Measurements from ENCODE around the gene EML1.

EML1 gene

GRCh38 chr14:99908653-99909250 lies 115.5 kb downstream of the EML1 start:
- Histone ChIP-seq H3K4me1 (ENCODE audit: control extremely low read depth in 1 of 4, control insufficient read depth in 4 of 4, insufficient read depth in 4 of 4, low read length in 3 of 4) (no peaks in the 10 kb centered on the region), H3K27ac (ENCODE audit: insufficient read depth in 1 of 2, low read depth in 1 of 2, low read length in 2 of 2, poor library complexity in 1 of 2, severe bottlenecking in 2 of 2) (no peak overlapping the region), H3K27me3 (replicated peaks in 2 of 5; ENCODE audit: control insufficient read depth in 4 of 5, insufficient read depth in 5 of 5, low read length in 4 of 5) (peaks cover 0 to 40% (median 10%) of the 10 kb centered on the region in 5 experiments), H3K9me3 (ENCODE audit: control extremely low read depth in 1 of 5, control insufficient read depth in 4 of 5, insufficient read depth in 2 of 5, low read depth in 1 of 5, low read length in 4 of 5) (no peaks in the 10 kb centered on the region), H3K36me3 (ENCODE audit: control insufficient read depth in 4 of 4, insufficient read depth in 4 of 4, low read length in 3 of 4) (no peaks in the 10 kb centered on the region), H3K4me3 (ENCODE audit: control insufficient read depth in 1 of 7, extremely low read depth in 1 of 7, insufficient read depth in 4 of 7, low read depth in 2 of 7, low read length in 6 of 7) (no peak overlapping the region)
- ChIA-PET CTCF (no interaction called here), POLR2A (no interaction called here)
- no peak for DNase-seq
- 97% methylated on average over 7 of the region's 7 CpGs for WGBS (ENCODE audit: insufficient coverage)

GRCh38 chr14:99909513-99910064 lies 116.4 kb downstream of the EML1 start:
- Histone ChIP-seq H3K4me3 (ENCODE audit: control insufficient read depth in 1 of 7, extremely low read depth in 1 of 7, insufficient read depth in 4 of 7, low read depth in 2 of 7, low read length in 6 of 7) (no peak overlapping the region), H3K4me1 (ENCODE audit: control extremely low read depth in 1 of 4, control insufficient read depth in 4 of 4, insufficient read depth in 4 of 4, low read length in 3 of 4) (no peaks in the 10 kb centered on the region), H3K27me3 (replicated peaks in 2 of 5; ENCODE audit: control insufficient read depth in 4 of 5, insufficient read depth in 5 of 5, low read length in 4 of 5) (peaks cover 0 to 46% (median 12%) of the 10 kb centered on the region in 5 experiments), H3K9me3 (ENCODE audit: control extremely low read depth in 1 of 5, control insufficient read depth in 4 of 5, insufficient read depth in 2 of 5, low read depth in 1 of 5, low read length in 4 of 5) (no peaks in the 10 kb centered on the region), H3K27ac (ENCODE audit: insufficient read depth in 1 of 2, low read depth in 1 of 2, low read length in 2 of 2, poor library complexity in 1 of 2, severe bottlenecking in 2 of 2) (no peak overlapping the region), H3K36me3 (ENCODE audit: control insufficient read depth in 4 of 4, insufficient read depth in 4 of 4, low read length in 3 of 4) (no peaks in the 10 kb centered on the region)
- CTCF ChIA-PET = no interaction called here
- WGBS (ENCODE audit: insufficient coverage) = 95% methylated on average over 11 of the region's 12 CpGs
- POLR2A ChIA-PET = no interaction called here
- no peak for DNase-seq

DNA sequence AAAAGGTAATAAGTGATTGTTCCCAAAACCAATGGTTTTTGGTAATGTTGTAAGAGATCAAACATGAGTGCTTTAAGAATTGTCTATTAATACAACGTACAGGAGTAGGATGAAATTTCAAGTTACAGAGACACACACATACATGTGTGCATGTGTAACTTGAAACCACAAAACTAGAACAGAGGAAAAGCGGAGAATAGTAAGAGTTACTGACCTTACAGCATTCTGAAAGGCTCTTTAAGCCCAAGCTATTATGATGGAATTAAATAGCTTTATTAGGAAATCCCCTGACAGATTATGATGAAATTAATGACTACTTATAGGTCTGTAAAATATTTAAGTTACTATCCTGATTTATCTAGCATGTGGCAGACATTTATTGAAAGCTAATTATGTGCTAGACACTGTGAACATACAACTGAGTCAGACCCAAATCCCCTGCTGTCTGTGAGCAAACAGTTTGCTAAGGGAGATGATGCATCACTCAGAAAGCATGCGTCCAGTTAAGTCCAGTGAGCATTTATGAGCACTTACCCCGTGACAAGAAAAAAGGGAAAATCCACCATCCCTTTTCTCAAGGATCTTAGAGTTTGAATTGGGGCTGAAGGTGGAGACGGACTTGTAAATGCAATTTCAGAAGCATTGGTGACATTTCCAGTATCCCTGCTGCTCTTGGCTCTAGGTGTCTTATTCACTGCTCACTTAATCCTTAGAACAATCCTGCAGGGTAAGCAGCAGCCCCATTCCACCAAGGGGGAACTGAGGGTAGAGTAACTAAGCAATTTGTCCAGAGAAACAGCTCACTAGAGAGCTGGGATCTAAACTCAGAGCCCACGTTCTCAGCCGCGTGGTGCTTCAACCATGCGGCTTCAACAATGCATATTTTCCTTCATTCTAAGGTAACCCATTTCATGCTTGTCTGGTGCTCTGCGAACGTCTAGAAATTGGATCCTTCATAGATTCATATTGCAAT lies 117.4 kb downstream of the EML1 start:
- POLR2A ChIA-PET = no interaction called here
- CTCF ChIA-PET = interaction anchor here (0.5 kb wide), 1 partner anchor 52 kb away, joined by 3 read pairs; no protein-coding TSS in a partner anchor
- Histone ChIP-seq H3K27ac (ENCODE audit: insufficient read depth in 1 of 2, low read depth in 1 of 2, low read length in 2 of 2, poor library complexity in 1 of 2, severe bottlenecking in 2 of 2) (no peak overlapping the region), H3K27me3 (replicated peaks in 2 of 5; ENCODE audit: control insufficient read depth in 4 of 5, insufficient read depth in 5 of 5, low read length in 4 of 5) (peaks cover 2 to 46% (median 12%) of the 10 kb centered on the region in 5 experiments), H3K4me3 (ENCODE audit: control insufficient read depth in 1 of 7, extremely low read depth in 1 of 7, insufficient read depth in 4 of 7, low read depth in 2 of 7, low read length in 6 of 7) (no peak overlapping the region), H3K36me3 (ENCODE audit: control insufficient read depth in 4 of 4, insufficient read depth in 4 of 4, low read length in 3 of 4) (no peaks in the 10 kb centered on the region), H3K9me3 (ENCODE audit: control extremely low read depth in 1 of 5, control insufficient read depth in 4 of 5, insufficient read depth in 2 of 5, low read depth in 1 of 5, low read length in 4 of 5) (no peaks in the 10 kb centered on the region), H3K4me1 (ENCODE audit: control extremely low read depth in 1 of 4, control insufficient read depth in 4 of 4, insufficient read depth in 4 of 4, low read length in 3 of 4) (no peaks in the 10 kb centered on the region)
- WGBS (ENCODE audit: insufficient coverage) = 94% methylated on average over 10 of the region's 11 CpGs
- no peak for DNase-seq

GRCh38 chr14:99915305-99916090 lies 122.3 kb downstream of the EML1 start:
- Histone ChIP-seq H3K9me3 (ENCODE audit: control extremely low read depth in 1 of 5, control insufficient read depth in 4 of 5, insufficient read depth in 2 of 5, low read depth in 1 of 5, low read length in 4 of 5) (no peaks in the 10 kb centered on the region), H3K27ac (ENCODE audit: insufficient read depth in 1 of 2, low read depth in 1 of 2, low read length in 2 of 2, poor library complexity in 1 of 2, severe bottlenecking in 2 of 2) (no peak overlapping the region), H3K4me1 (ENCODE audit: control extremely low read depth in 1 of 4, control insufficient read depth in 4 of 4, insufficient read depth in 4 of 4, low read length in 3 of 4) (no peaks in the 10 kb centered on the region), H3K27me3 (replicated peaks in 2 of 5; ENCODE audit: control insufficient read depth in 4 of 5, insufficient read depth in 5 of 5, low read length in 4 of 5) (peaks cover 2 to 39% (median 21%) of the 10 kb centered on the region in 5 experiments), H3K36me3 (ENCODE audit: control insufficient read depth in 4 of 4, insufficient read depth in 4 of 4, low read length in 3 of 4) (no peaks in the 10 kb centered on the region), H3K4me3 (ENCODE audit: control insufficient read depth in 1 of 7, extremely low read depth in 1 of 7, insufficient read depth in 4 of 7, low read depth in 2 of 7, low read length in 6 of 7) (no peak overlapping the region)
- POLR2A ChIA-PET = no interaction called here
- CTCF ChIA-PET = interaction anchor here (1.5 to 1.9 kb wide), 3 partner anchors 14 to 28 kb away, joined by 3 to 5 read pairs (median 5); no protein-coding TSS in a partner anchor
- WGBS (ENCODE audit: insufficient coverage) = 88% methylated on average over 8 of the region's 10 CpGs
- DNase-seq = no peak

GRCh38 chr14:99916091-99916383 lies 122.8 kb downstream of the EML1 start:
- ChIA-PET CTCF (interaction anchor here (1.5 to 1.9 kb wide), 3 partner anchors 14 to 29 kb away, joined by 3 to 5 read pairs (median 5); no protein-coding TSS in a partner anchor), POLR2A (no interaction called here)
- Histone ChIP-seq H3K27me3 (replicated peaks in 2 of 5; ENCODE audit: control insufficient read depth in 4 of 5, insufficient read depth in 5 of 5, low read length in 4 of 5) (peaks cover 2 to 33% (median 17%) of the 10 kb centered on the region in 5 experiments), H3K9me3 (ENCODE audit: control extremely low read depth in 1 of 5, control insufficient read depth in 4 of 5, insufficient read depth in 2 of 5, low read depth in 1 of 5, low read length in 4 of 5) (no peaks in the 10 kb centered on the region), H3K4me1 (ENCODE audit: control extremely low read depth in 1 of 4, control insufficient read depth in 4 of 4, insufficient read depth in 4 of 4, low read length in 3 of 4) (no peaks in the 10 kb centered on the region), H3K27ac (ENCODE audit: insufficient read depth in 1 of 2, low read depth in 1 of 2, low read length in 2 of 2, poor library complexity in 1 of 2, severe bottlenecking in 2 of 2) (no peak overlapping the region), H3K4me3 (ENCODE audit: control insufficient read depth in 1 of 7, extremely low read depth in 1 of 7, insufficient read depth in 4 of 7, low read depth in 2 of 7, low read length in 6 of 7) (no peak overlapping the region), H3K36me3 (ENCODE audit: control insufficient read depth in 4 of 4, insufficient read depth in 4 of 4, low read length in 3 of 4) (no peaks in the 10 kb centered on the region)
- no CpG with 5 or more reads among the region's 2 CpGs for WGBS (ENCODE audit: insufficient coverage)
- no peak for DNase-seq

- POLR2A ChIA-PET = no interaction called here
- CTCF ChIA-PET = interaction anchor here (0.7 to 0.9 kb wide), 2 partner anchors 21 to 27 kb away, joined by 3 read pairs; no protein-coding TSS in a partner anchor
- no peak for DNase-seq
Observed at GRCh38 chr14:99918781-99919180, 125.6 kb downstream of the EML1 start.

More at GRCh38 chr14:99918781-99919180, 125.6 kb downstream of the EML1 start:
- Histone ChIP-seq H3K4me3 (ENCODE audit: control insufficient read depth in 1 of 7, extremely low read depth in 1 of 7, insufficient read depth in 4 of 7, low read depth in 2 of 7, low read length in 6 of 7) (no peak overlapping the region), H3K27me3 (replicated peaks in 2 of 5; ENCODE audit: control insufficient read depth in 4 of 5, insufficient read depth in 5 of 5, low read length in 4 of 5) (peaks cover 0 to 19% (median 11%) of the 10 kb centered on the region in 5 experiments), H3K36me3 (ENCODE audit: control insufficient read depth in 4 of 4, insufficient read depth in 4 of 4, low read length in 3 of 4) (no peaks in the 10 kb centered on the region), H3K27ac (ENCODE audit: insufficient read depth in 1 of 2, low read depth in 1 of 2, low read length in 2 of 2, poor library complexity in 1 of 2, severe bottlenecking in 2 of 2) (no peak overlapping the region), H3K4me1 (ENCODE audit: control extremely low read depth in 1 of 4, control insufficient read depth in 4 of 4, insufficient read depth in 4 of 4, low read length in 3 of 4) (no peaks in the 10 kb centered on the region), H3K9me3 (ENCODE audit: control extremely low read depth in 1 of 5, control insufficient read depth in 4 of 5, insufficient read depth in 2 of 5, low read depth in 1 of 5, low read length in 4 of 5) (no peaks in the 10 kb centered on the region)
- 100% methylated on average over 2 of the region's 6 CpGs for WGBS (ENCODE audit: insufficient coverage)

All from common myeloid progenitor, CD34-positive (primary cell).